SK-N-SH treated with all-trans-retinoic acid at 6 μM for 48 hours (cell line): Measurements from ENCODE around the gene ERO1B.

Source experiments
- ARNTL ChIP-seq: fragments of 450-650 bp; formaldehyde crosslinking; IDR thresholded peaks from 2 replicates; pipeline ENCODE4 v1.5.0; 2020; ENCODE audit warnings: low read depth, mild to moderate bottlenecking, moderate library complexity, borderline replicate concordance
- BACH2 ChIP-seq: fragments of 250-450 bp; sonication (Bioruptor Pico); IDR thresholded peaks from 2 replicates; pipeline ENCODE4 v1.9.0; 2021; ENCODE audit warnings: mild to moderate bottlenecking, borderline replicate concordance
- CSRNP3 ChIP-seq: fragments of 250-450 bp; sonication (Bioruptor Pico); IDR thresholded peaks from 2 replicates; pipeline ENCODE4 v1.5.1; 2021; ENCODE audit warnings: mild to moderate bottlenecking, moderate library complexity
- ESRRG ChIP-seq: fragments of 250-450 bp; sonication (Bioruptor Pico); IDR thresholded peaks from 2 replicates; pipeline ENCODE4 v1.6.1; 2021; ENCODE audit warnings: mild to moderate bottlenecking
- GLIS3 ChIP-seq: fragments of 250-450 bp; sonication (Bioruptor Pico); IDR thresholded peaks from 2 replicates; pipeline ENCODE4 v1.5.0; 2020; ENCODE audit warnings: mild to moderate bottlenecking, moderate library complexity
- OSR1 ChIP-seq: fragments of 250-450 bp; sonication (Bioruptor Pico); IDR thresholded peaks from 2 replicates; pipeline ENCODE4 v1.8.0; 2022; ENCODE audit warnings: moderate library complexity, mild to moderate bottlenecking, inconsistent platforms
- PATZ1 ChIP-seq: fragments of 250-450 bp; sonication (Bioruptor Pico); IDR thresholded peaks from 2 replicates; pipeline ENCODE4 v1.8.0; 2020; ENCODE audit warnings: mild to moderate bottlenecking, moderate library complexity, borderline replicate concordance
- PPARA ChIP-seq: fragments of 250-450 bp; sonication (Bioruptor Pico); IDR thresholded peaks from 2 replicates; pipeline ENCODE4 v1.5.0; 2020; ENCODE audit warnings: mild to moderate bottlenecking, borderline replicate concordance
- TSHZ2 ChIP-seq: fragments of 250-450 bp; sonication (Bioruptor Pico); IDR thresholded peaks from 2 replicates; pipeline ENCODE4 v1.5.0; 2020; ENCODE audit warnings: mild to moderate bottlenecking, moderate library complexity

- TF ChIP-seq BACH2 (CRISPR knock-in tag) (no peak), OSR1 (no peak), ESRRG (CRISPR knock-in tag) (no peak), PATZ1 (CRISPR knock-in tag) (no peak), TSHZ2 (no peak), CSRNP3 (CRISPR knock-in tag) (no peak), GLIS3 (no peak), ARNTL (CRISPR knock-in tag) (no peak), PPARA (CRISPR knock-in tag) (no peak)
Observed at GRCh38 chr1:236168716-236169429, 112.9 kb downstream of the ERO1B start.
